Neural cell (in vitro differentiated cells): Measurements from ENCODE around the gene UIMC1. TPM values are rescaled to one million over a fixed set of nuclear protein-coding genes. Genes with fewer than 3 reads are reported as not detected.

ENCODE experiments used
- H2AFZ ChIP-seq: fragments of 200-600, 300-800 bp; sonication (generic), shearing (Covaris generic); 2 replicates; pipeline ENCODE4 v1.6.0; 2014; ENCODE audit warnings: low read depth, mild to moderate bottlenecking, antibody characterized with exemption, low read length, moderate library complexity
- H3F3A ChIP-seq: fragments of 200-600 bp; shearing (Covaris generic); 2 replicates; pipeline ENCODE4 v1.6.1; 2016; ENCODE audit warnings: mild to moderate bottlenecking, moderate library complexity, mixed read lengths, antibody characterized with exemption, low read length; ENCODE audit not compliant: insufficient read depth, poor library complexity, severe bottlenecking
- H3K27ac ChIP-seq: fragments of 200-600, 300-800 bp; sonication (generic), shearing (Covaris generic); 2 replicates; pipeline ENCODE4 v1.5.1; 2014; ENCODE audit warnings: mild to moderate bottlenecking, low read length, moderate library complexity
- H3K27me3 ChIP-seq: fragments of 300-800, 200-600 bp; sonication (generic), shearing (Covaris generic); 2 replicates; pipeline ENCODE4 v1.6.0; 2014; ENCODE audit warnings: mild to moderate bottlenecking, low read depth, low read length, moderate library complexity; ENCODE audit not compliant: insufficient read depth
- H3K36me3 ChIP-seq: fragments of 300-800, 200-600 bp; sonication (generic), shearing (Covaris generic); 2 replicates; pipeline ENCODE4 v1.5.1; 2014; ENCODE audit warnings: mild to moderate bottlenecking, antibody characterized with exemption, low read length, moderate library complexity; ENCODE audit not compliant: insufficient read depth
- H3K4me2 ChIP-seq: fragments of 300-800, 200-600 bp; sonication (generic), shearing (Covaris generic); 2 replicates; pipeline ENCODE4 v1.6.0; 2014; ENCODE audit warnings: mild to moderate bottlenecking, low read length
- H3K4me3 ChIP-seq: fragments of 300-800, 200-600 bp; sonication (generic), shearing (Covaris generic); 2 replicates; pipeline ENCODE4 v1.5.1; 2014; ENCODE audit warnings: mild to moderate bottlenecking, low read length, moderate library complexity
- H3K79me2 ChIP-seq: fragments of 200-600 bp; shearing (Covaris generic); replicated peaks from 2 replicates; pipeline ENCODE4 v1.6.0; 2014; ENCODE audit warnings: mild to moderate bottlenecking, low read length, moderate library complexity; ENCODE audit not compliant: insufficient read depth
- H3K9ac ChIP-seq: fragments of 300-800, 200-600 bp; sonication (generic), shearing (Covaris generic); 2 replicates; pipeline ENCODE4 v1.6.1; 2016; ENCODE audit warnings: mild to moderate bottlenecking, low read length, mixed read lengths
- H3K9me2 ChIP-seq: fragments of 200-600 bp; shearing (Covaris generic); 2 replicates; pipeline ENCODE4 v1.6.1; 2016; ENCODE audit warnings: mild to moderate bottlenecking, low read length, mixed read lengths; ENCODE audit not compliant: insufficient read depth
- H3K9me3 ChIP-seq: fragments of 200-600, 300-800 bp; sonication (generic), shearing (Covaris generic); 2 replicates; pipeline ENCODE4 v1.6.1; 2016; ENCODE audit warnings: mild to moderate bottlenecking, mixed run types, low read length, moderate library complexity, mixed read lengths
- H4K20me1 ChIP-seq: fragments of 200-600 bp; shearing (Covaris generic); 2 replicates; pipeline ENCODE4 v1.6.1; 2016; ENCODE audit warnings: mild to moderate bottlenecking, mixed run types; ENCODE audit not compliant: insufficient read depth
- CTCF ChIP-seq: fragments of 450-650 bp; IDR thresholded peaks from 2 replicates; pipeline ENCODE4 v1.5.1; 2014; ENCODE audit warnings: antibody characterized with exemption, mild to moderate bottlenecking, moderate library complexity; ENCODE audit not compliant: poor library complexity, severe bottlenecking
- EP300 ChIP-seq: fragments of 450-650 bp; conservative IDR thresholded peaks from 2 replicates; pipeline ENCODE4 v1.6.1; 2014; ENCODE audit warnings: antibody characterized with exemption, mild to moderate bottlenecking, moderate library complexity; ENCODE audit not compliant: poor library complexity, severe bottlenecking
- EZH2 ChIP-seq: fragments of 200-600, 300-800 bp; shearing (Covaris generic), sonication (generic); IDR thresholded peaks from 2 replicates; pipeline ENCODE4 v1.6.1; 2014; ENCODE audit warnings: antibody characterized with exemption, low read length, borderline replicate concordance, mild to moderate bottlenecking; ENCODE audit not compliant: insufficient read depth, poor library complexity, severe bottlenecking
- MXI1 ChIP-seq: fragments of 450-650 bp; conservative IDR thresholded peaks from 2 replicates; pipeline ENCODE4 v1.6.1; 2014; ENCODE audit warnings: antibody characterized with exemption, mild to moderate bottlenecking; ENCODE audit not compliant: poor library complexity, severe bottlenecking
- POLR2AphosphoS5 ChIP-seq: IDR thresholded peaks from 2 replicates; pipeline ENCODE4 v1.6.1; 2012
- RAD21 ChIP-seq: fragments of 450-650 bp; conservative IDR thresholded peaks from 2 replicates; pipeline ENCODE4 v1.6.1; 2014; ENCODE audit warnings: antibody characterized with exemption, mild to moderate bottlenecking, moderate library complexity
- REST ChIP-seq: IDR thresholded peaks from 2 replicates; pipeline ENCODE4 v1.6.1; 2012; ENCODE audit warnings: borderline replicate concordance
- SMC3 ChIP-seq: fragments of 450-650 bp; conservative IDR thresholded peaks from 2 replicates; pipeline ENCODE4 v1.6.1; 2014; ENCODE audit warnings: antibody characterized with exemption, mild to moderate bottlenecking, moderate library complexity; ENCODE audit not compliant: poor library complexity
- TAF1 ChIP-seq: IDR thresholded peaks from 2 replicates; pipeline ENCODE4 v1.6.1; 2012; ENCODE audit warnings: low read depth
- polyA plus RNA-seq: library from polyadenylated mRNA; depleted of rRNA; stranded (reverse); fragments of >200 nt; gene quantifications from 2 replicates; pipeline ENCODE4 v1.2.3, GENCODE V29; 2014

Gene UIMC1
- polyA plus RNA-seq, 1 donor from 2014 or later, result 74.0 TPM

- Histone ChIP-seq H3K9me2 (no peaks in the 10 kb centered on the region), H3K27ac (no peak overlapping the region), H3K36me3 (peaks cover 5% of the 10 kb centered on the region)
Observed at GRCh38 chr5:176965633-176966032, 40.9 kb downstream of the UIMC1 start.

GRCh38 chr5:176959051-176959450 lies 47.5 kb downstream of the UIMC1 start:
- no peak overlapping the region for H3K4me2 ChIP-seq
- no peaks in the 10 kb centered on the region for H4K20me1 ChIP-seq
- no peaks in the 10 kb centered on the region for H3K79me2 ChIP-seq
- H2AFZ ChIP-seq, result no peak overlapping the region
- no peaks in the 10 kb centered on the region for H3K9me2 ChIP-seq
- no peaks in the 10 kb centered on the region for H3K36me3 ChIP-seq
- H3K9ac ChIP-seq, result no peak overlapping the region
- H3K4me3 ChIP-seq, result no peak overlapping the region
- no peaks in the 10 kb centered on the region for H3F3A ChIP-seq
- H3K27me3 ChIP-seq, result no peaks in the 10 kb centered on the region
- H3K9me3 ChIP-seq, result no peaks in the 10 kb centered on the region
- no peak overlapping the region for H3K27ac ChIP-seq
- no peak for TF ChIP-seq TAF1
- TF ChIP-seq CTCF, result peak; percentile 81
- TF ChIP-seq SMC3, result peak; percentile 92
- TF ChIP-seq POLR2AphosphoS5, result no peak
- peak; percentile 90 for TF ChIP-seq RAD21
- no peak for TF ChIP-seq REST
- TF ChIP-seq EZH2, result no peak

More at GRCh38 chr5:176965633-176966032, 40.9 kb downstream of the UIMC1 start:
- no peaks in the 10 kb centered on the region for H3K79me2 ChIP-seq
- no peaks in the 10 kb centered on the region for H3K27me3 ChIP-seq
- no peak overlapping the region for H2AFZ ChIP-seq
- no peak overlapping the region for H3K9ac ChIP-seq
- H3K4me3 ChIP-seq, result no peak overlapping the region
- H3K4me2 ChIP-seq, result no peak overlapping the region
- H4K20me1 ChIP-seq, result no peaks in the 10 kb centered on the region
- H3K9me3 ChIP-seq, result no peaks in the 10 kb centered on the region
- no peak for TF ChIP-seq REST
- TF ChIP-seq RAD21, result no peak
- TF ChIP-seq POLR2AphosphoS5, result no peak
- TF ChIP-seq EZH2, result no peak
- no peak for TF ChIP-seq SMC3
- no peak for TF ChIP-seq TAF1
- TF ChIP-seq MXI1, result no peak
- TF ChIP-seq CTCF, result no peak
- no peak for TF ChIP-seq EP300
- no peaks in the 10 kb centered on the region for H3F3A ChIP-seq
